Omental fat pad (tissue), 4 donors: ENCODE measurements around the gene TMPO. TPM values are rescaled to one million over a fixed set of nuclear protein-coding genes. Genes with fewer than 3 reads are reported as not detected.
"Not testable (repeated sequence)": the region's sequence is repeated elsewhere in the genome, so short reads cannot be mapped to it uniquely, and the experiment has no call there.

Source experiments
- ATAC-seq: fragments of 150-250 bp; one replicate; pipeline ENCODE4 v1.9.1; 2016; ENCODE audit warnings: mild to moderate bottlenecking, moderate library complexity; ENCODE audit not compliant: low FRiP score
- DNase-seq: peaks from one replicate; pipeline ENCODE4 v3.0.0-alpha.2; 2019; ENCODE audit warnings: low spot score
- total RNA-seq, 4 donors: library from RNA; depleted of rRNA; stranded (reverse); fragments of >200 nt; gene quantifications; one replicate each; pipeline ENCODE4 v1.1.0, GENCODE V29; 2016
- TF ChIP-seq, protein P1 (sequence below), 3 donors: fragments of 450-650 bp; IDR thresholded peaks; one replicate each; pipeline ENCODE4 v1.5.1; 2016 to 2017; ENCODE audit warnings: antibody characterized with exemption in 3 of 3, mild to moderate bottlenecking in 3 of 3, moderate library complexity in 2 of 3

TMPO gene
- total RNA-seq, 4 donors from 2014 or later = 30.4 to 95.2 (median 33.5) TPM

- no peak for DNase-seq
- no peak for ATAC-seq
- TF ChIP-seq, protein P1, sequence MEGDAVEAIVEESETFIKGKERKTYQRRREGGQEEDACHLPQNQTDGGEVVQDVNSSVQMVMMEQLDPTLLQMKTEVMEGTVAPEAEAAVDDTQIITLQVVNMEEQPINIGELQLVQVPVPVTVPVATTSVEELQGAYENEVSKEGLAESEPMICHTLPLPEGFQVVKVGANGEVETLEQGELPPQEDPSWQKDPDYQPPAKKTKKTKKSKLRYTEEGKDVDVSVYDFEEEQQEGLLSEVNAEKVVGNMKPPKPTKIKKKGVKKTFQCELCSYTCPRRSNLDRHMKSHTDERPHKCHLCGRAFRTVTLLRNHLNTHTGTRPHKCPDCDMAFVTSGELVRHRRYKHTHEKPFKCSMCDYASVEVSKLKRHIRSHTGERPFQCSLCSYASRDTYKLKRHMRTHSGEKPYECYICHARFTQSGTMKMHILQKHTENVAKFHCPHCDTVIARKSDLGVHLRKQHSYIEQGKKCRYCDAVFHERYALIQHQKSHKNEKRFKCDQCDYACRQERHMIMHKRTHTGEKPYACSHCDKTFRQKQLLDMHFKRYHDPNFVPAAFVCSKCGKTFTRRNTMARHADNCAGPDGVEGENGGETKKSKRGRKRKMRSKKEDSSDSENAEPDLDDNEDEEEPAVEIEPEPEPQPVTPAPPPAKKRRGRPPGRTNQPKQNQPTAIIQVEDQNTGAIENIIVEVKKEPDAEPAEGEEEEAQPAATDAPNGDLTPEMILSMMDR (IDR thresholded peaks at IDR 0.05) = no peak
Measured at GRCh38 chr12:98492580-98493140, 22.7 kb upstream of the TMPO start.

GRCh38 chr12:98501266-98501629, 14.1 kb upstream of the TMPO start:
- ATAC-seq, DNase-seq: not testable (repeated sequence)

DNA sequence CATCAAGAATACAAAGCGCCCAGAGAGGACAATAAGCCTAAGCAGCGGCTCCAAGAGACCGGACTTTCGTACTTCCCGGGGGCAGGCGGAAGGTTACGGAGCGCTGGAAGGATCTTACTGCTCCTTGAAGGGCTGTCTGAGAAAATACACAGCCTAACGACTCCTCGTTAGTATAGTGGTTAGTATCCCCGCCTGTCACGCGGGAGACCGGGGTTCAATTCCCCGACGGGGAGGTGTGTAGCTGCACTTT, 12.1 kb upstream of the TMPO start:
- peak; percentile 86 for ATAC-seq
- TF ChIP-seq, protein P1 (IDR thresholded peaks at IDR 0.05) = no peak
- DNase-seq = peak; percentile 85

DNA sequence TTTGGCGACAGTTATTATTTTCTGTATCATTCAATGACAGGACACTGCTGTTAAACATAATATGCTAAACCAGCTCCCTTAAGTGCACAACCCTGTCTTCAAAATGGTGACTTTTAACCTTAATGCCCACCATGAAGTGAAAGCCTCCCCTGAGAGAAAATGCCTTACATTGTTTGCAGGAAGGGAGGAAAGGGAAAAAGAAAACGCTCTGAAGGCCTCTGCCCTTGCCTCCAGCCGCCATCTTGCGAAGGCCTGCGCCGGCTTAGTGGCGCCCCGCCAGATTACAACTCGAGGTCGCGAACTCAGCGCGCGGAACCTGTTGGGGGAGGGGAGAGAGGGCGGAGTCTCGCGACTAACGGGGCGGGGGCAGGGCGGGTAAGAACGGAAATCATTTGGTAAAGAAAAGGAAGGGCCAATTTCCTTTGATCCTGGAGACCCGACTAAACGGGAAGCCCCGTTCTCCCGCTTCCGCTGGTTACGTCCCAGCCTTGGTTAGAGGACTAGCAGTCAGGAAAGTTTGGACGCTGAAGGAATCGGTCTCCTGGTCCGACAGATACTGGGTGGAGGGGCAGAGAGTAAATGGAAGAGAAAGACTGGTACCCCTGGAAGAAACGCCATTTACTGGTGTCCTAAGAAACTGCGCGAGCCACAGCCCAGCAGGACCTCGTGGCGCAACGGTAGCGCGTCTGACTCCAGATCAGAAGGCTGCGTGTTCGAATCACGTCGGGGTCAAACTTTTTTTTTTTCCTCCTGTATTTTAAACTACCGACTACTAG, 11.6 kb upstream of the TMPO start:
- TF ChIP-seq, protein P1 (IDR thresholded peaks at IDR 0.05) = no peak
- DNase-seq (peak; percentile 87), ATAC-seq (peak; percentile 92)

DNA sequence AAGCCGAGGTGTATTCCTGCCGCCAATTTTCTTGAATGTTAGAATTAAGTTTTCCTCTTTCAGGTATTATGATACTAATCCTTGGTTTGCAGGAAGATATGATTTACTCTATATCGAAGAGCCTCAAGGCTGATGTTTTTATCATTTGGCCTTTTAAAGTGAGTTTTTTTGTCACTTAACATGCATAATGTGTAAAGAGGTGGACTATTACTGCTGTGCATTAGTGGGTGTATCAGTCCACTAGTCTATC, 11.1 kb upstream of the TMPO start:
- ATAC-seq (no peak), DNase-seq (no peak)
- TF ChIP-seq, protein P1 (IDR thresholded peaks at IDR 0.05) = no peak

- ATAC-seq = no peak
- DNase-seq = no peak
- TF ChIP-seq, protein P1 (IDR thresholded peaks at IDR 0.05) = no peak
Measured at GRCh38 chr12:98509063-98509462, 6.3 kb upstream of the TMPO start.

DNA sequence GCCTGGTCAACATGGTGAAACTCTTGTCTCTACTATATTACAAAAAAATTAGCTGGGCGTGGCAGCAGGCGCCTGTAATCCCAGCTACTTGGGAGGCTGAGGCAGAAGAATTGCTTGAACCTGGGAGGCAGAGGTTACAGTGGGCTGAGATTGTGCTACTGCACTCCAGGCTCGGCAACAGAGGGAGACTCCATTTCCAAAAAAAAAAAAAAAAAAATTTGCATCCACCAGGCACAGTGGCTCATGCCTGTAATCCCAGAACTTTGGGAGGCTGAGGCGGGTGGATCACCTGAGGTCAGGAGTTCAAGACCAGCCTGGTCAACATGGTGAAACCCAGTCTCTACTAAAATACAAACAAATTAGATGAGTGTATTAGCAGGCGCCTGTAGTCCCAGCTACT, 3.6 kb upstream of the TMPO start:
- not testable (repeated sequence) for DNase-seq, ATAC-seq

DNA sequence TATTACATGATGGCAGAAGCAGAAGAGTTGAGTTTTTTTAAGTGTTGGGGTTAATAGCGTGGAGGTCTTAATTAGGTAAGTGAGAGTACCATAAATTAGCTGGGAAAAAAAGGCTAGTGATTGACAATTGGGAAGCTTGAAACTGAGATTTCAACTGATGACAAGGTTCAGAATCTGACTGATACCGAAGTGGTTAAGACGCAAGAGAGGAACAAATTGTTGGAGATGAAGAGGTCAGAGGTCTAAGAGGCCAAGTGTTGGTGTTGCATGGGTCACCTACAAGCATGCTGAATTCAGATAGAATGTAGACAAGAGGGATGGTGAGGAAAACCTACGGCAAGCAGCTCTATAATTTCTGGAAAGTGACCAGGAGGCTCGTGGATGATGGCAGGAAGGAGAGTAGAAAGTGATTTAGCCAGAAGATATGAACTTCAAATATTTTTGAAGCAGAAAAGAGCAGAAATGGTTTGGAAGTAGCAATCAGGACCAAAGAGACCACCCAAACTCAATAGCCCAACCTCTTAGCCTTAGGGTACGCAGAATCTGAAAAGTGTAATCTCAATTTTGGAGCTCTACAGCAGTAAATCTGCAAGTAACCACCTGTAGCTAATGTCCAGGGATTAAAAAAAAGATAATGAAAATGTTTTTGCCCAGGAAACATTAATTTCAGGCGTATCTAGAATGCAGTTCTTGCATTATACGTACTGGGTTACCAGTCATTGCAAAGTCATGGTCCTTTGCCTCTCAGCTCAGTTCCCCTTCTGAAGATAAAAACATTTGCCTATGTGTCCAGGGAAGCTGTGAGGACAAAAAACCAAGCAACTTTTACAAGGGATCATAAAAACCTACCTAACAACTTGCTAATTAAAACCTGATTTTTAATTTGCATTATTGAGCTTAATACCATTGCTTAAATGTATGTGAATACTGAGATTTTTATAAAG, 1.7 kb upstream of the TMPO start:
- DNase-seq = no peak
- ATAC-seq = no peak
- TF ChIP-seq, protein P1 (IDR thresholded peaks at IDR 0.05) = no peak
